K562 (cell line): ENCODE data around the gene METTL3. TPM values are rescaled to one million over a fixed set of nuclear protein-coding genes. Genes with fewer than 3 reads are reported as not detected.

ENCODE experiments used
- CREM ChIP-seq: IDR thresholded peaks from 2 replicates; pipeline ENCODE4 v1.6.1; 2014; ENCODE audit warnings: antibody characterized with exemption, low read depth
- ELF1 ChIP-seq: fragments of 200-800 bp; sonication (Bioruptor generic); IDR thresholded peaks from 2 replicates; pipeline ENCODE4 v1.6.1; 2016; ENCODE audit warnings: missing genetic modification characterization, missing compliant biosample characterization
- MAZ ChIP-seq, 2 experiments: fragments of 450-650 bp in 1 of 2; sonication (generic) in 1 of 2; formaldehyde crosslinking; IDR thresholded peaks in 1 of 2; conservative IDR thresholded peaks in 1 of 2; 2 replicates each; pipeline versions ENCODE4 v1.4.0 to v1.5.0; 2020; ENCODE audit warnings: mild to moderate bottlenecking in 1 of 2, missing genetic modification reagents in 1 of 2
- SREBF2 ChIP-seq: sonication (generic); formaldehyde crosslinking; IDR thresholded peaks from 2 replicates; pipeline ENCODE4 v1.4.0; 2020; ENCODE audit warnings: mild to moderate bottlenecking, missing genetic modification reagents
- SRF ChIP-seq, 2 experiments: fragments of 250-450, 450-650 bp in 1 of 2; sonication (Bioruptor Pico) in 1 of 2; sonication (generic) in 1 of 2; formaldehyde crosslinking; IDR thresholded peaks; 2 replicates each; pipeline versions ENCODE4 v1.5.0 to v1.5.1; 2020 to 2022; ENCODE audit warnings: mild to moderate bottlenecking in 1 of 2, missing genetic modification reagents in 1 of 2
- ZNF785 ChIP-seq: fragments of 250-450 bp; sonication (Bioruptor Pico); IDR thresholded peaks from 2 replicates; pipeline ENCODE4 v1.4.0; 2020; ENCODE audit warnings: mild to moderate bottlenecking
- polyA plus RNA-seq, 8 experiments: library from polyadenylated mRNA; depleted of rRNA in 4 of 8; stranded (reverse) in 5 of 8; unstranded in 3 of 8; fragments of >200 nt; fragmentation: Nextera tagmentation in 2 of 8; fragmentation: Illumina TruSeq in 1 of 8; extraction: Ambion mirVana in 2 of 8; extraction: Trizol in 1 of 8; gene quantifications; 2 replicates each; pipeline versions ENCODE4 v1.2.1 to v1.2.3, GENCODE V29; 2011 to 2014; ENCODE audit warnings: inconsistent platforms in 1 of 8, missing spikeins in 1 of 8
- total RNA-seq, 7 experiments: library from RNA; depleted of rRNA in 6 of 7; stranded (reverse); fragments of >200 nt in 6 of 7; fragmentation: Illumina TruSeq in 2 of 7; extraction: Trizol in 2 of 7; gene quantifications; 2 replicates each; pipeline versions ENCODE4 v1.2.1 to v1.2.3, GENCODE V29; 2011 to 2021; ENCODE audit warnings: low replicate concordance in 1 of 7
- TF ChIP-seq, protein P1 (sequence below), 3 experiments: fragments of 200-800 bp in 1 of 3; fragments of 250-450 bp in 1 of 3; fragments of 450-650 bp in 1 of 3; sonication (Bioruptor Pico) in 1 of 3; sonication (Bioruptor generic) in 1 of 3; formaldehyde crosslinking in 1 of 3; IDR thresholded peaks; 2 replicates each; pipeline versions ENCODE4 v1.6.1 to v1.8.0; 2016 to 2022; ENCODE audit warnings: mild to moderate bottlenecking in 2 of 3, missing genetic modification characterization in 2 of 3, missing compliant biosample characterization in 1 of 3, moderate library complexity in 1 of 3
- TF ChIP-seq, protein P2 (sequence below): fragments of 450-650 bp; IDR thresholded peaks from 2 replicates; pipeline ENCODE4 v1.6.1; 2017; ENCODE audit warnings: antibody characterized with exemption, mild to moderate bottlenecking
- TF ChIP-seq, protein P3 (sequence below): fragments of 250-450 bp; sonication (Bioruptor Pico); IDR thresholded peaks from 2 replicates; pipeline ENCODE4 v1.5.0; 2021
- TF ChIP-seq, protein P4 (sequence below): fragments of 450-650 bp; conservative IDR thresholded peaks from 2 replicates; pipeline ENCODE4 v1.6.1; 2016; ENCODE audit warnings: missing genetic modification characterization, low read depth, mild to moderate bottlenecking, control low read depth, missing compliant biosample characterization
- TF ChIP-seq, protein P5 (sequence below): fragments of 250-450 bp; sonication (Bioruptor Pico); IDR thresholded peaks from 2 replicates; pipeline ENCODE4 v1.5.0; 2021; ENCODE audit warnings: mild to moderate bottlenecking, borderline replicate concordance

METTL3 gene
- total and polyA plus RNA-seq, 9 of the 15 experiments (the other 6 are each of a cell fraction or from before 2014, with no cell fraction given), result 42.1 to 151 (median 65.7) TPM

DNA sequence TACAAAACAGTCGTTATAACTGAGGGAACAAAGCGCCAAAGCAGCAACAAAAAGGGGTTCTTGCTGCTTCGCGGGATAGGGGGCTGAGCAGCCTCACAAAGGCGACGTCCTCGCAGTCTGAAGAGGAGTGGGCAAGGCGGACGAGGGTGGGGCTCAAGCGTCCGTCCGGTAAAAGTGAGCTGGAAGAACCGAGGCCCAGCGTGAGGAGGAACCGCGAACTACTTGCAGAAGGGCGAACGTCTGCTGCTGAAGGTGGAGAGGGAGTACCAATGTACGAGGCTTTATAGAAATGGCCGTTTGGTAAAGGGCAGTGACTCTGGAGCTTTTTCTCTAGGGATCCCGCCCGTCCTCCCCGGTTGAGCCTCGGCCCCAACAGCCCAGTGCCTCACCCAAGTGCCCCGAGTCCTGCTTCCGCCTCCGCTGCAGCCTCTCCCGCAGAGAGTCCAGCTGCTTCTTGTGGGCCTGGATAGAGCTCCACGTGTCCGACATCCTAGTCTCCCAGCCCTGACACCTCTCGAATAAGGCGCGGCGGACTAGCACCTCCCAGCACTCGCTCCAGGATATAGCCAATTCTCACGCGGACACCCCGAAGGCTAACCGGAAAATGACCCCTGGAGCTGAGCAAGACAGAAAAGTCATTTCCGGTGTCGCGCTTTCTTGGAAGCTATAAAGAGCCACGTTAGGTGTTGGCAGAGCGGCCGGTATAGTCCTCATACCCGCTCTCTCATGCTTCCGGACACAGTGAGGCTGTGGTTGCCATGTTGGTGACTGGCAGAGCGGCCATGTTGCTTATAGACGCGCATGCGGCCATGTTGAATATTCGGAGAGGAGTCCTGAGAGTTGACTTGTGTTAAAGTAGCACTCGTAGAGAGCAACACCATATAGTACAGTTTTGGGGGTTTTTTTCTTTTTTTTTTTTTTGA is at the start of gene METTL3 (continued):
- TF ChIP-seq, protein P1, sequence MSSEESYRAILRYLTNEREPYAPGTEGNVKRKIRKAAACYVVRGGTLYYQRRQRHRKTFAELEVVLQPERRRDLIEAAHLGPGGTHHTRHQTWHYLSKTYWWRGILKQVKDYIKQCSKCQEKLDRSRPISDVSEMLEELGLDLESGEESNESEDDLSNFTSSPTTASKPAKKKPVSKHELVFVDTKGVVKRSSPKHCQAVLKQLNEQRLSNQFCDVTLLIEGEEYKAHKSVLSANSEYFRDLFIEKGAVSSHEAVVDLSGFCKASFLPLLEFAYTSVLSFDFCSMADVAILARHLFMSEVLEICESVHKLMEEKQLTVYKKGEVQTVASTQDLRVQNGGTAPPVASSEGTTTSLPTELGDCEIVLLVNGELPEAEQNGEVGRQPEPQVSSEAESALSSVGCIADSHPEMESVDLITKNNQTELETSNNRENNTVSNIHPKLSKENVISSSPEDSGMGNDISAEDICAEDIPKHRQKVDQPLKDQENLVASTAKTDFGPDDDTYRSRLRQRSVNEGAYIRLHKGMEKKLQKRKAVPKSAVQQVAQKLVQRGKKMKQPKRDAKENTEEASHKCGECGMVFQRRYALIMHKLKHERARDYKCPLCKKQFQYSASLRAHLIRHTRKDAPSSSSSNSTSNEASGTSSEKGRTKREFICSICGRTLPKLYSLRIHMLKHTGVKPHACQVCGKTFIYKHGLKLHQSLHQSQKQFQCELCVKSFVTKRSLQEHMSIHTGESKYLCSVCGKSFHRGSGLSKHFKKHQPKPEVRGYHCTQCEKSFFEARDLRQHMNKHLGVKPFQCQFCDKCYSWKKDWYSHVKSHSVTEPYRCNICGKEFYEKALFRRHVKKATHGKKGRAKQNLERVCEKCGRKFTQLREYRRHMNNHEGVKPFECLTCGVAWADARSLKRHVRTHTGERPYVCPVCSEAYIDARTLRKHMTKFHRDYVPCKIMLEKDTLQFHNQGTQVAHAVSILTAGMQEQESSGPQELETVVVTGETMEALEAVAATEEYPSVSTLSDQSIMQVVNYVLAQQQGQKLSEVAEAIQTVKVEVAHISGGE (CRISPR knock-in tag; IDR thresholded peaks at IDR 0.05), result peak; percentile 63 to 93 (median 68); a peak in 4 of 6 replicates
- TF ChIP-seq ELF1 (tag), result peak; percentile 86
- TF ChIP-seq, protein P2, sequence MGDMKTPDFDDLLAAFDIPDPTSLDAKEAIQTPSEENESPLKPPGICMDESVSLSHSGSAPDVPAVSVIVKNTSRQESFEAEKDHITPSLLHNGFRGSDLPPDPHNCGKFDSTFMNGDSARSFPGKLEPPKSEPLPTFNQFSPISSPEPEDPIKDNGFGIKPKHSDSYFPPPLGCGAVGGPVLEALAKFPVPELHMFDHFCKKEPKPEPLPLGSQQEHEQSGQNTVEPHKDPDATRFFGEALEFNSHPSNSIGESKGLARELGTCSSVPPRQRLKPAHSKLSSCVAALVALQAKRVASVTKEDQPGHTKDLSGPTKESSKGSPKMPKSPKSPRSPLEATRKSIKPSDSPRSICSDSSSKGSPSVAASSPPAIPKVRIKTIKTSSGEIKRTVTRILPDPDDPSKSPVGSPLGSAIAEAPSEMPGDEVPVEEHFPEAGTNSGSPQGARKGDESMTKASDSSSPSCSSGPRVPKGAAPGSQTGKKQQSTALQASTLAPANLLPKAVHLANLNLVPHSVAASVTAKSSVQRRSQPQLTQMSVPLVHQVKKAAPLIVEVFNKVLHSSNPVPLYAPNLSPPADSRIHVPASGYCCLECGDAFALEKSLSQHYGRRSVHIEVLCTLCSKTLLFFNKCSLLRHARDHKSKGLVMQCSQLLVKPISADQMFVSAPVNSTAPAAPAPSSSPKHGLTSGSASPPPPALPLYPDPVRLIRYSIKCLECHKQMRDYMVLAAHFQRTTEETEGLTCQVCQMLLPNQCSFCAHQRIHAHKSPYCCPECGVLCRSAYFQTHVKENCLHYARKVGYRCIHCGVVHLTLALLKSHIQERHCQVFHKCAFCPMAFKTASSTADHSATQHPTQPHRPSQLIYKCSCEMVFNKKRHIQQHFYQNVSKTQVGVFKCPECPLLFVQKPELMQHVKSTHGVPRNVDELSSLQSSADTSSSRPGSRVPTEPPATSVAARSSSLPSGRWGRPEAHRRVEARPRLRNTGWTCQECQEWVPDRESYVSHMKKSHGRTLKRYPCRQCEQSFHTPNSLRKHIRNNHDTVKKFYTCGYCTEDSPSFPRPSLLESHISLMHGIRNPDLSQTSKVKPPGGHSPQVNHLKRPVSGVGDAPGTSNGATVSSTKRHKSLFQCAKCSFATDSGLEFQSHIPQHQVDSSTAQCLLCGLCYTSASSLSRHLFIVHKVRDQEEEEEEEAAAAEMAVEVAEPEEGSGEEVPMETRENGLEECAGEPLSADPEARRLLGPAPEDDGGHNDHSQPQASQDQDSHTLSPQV, result peak; percentile 38
- 0 out of 4 replicates have a peak, but pooled peaks have one; percentile 37 to 46 for TF ChIP-seq MAZ (CRISPR knock-in tag; conservative IDR thresholded peaks at IDR 0.05 in 1 of 2, IDR thresholded peaks at IDR 0.05 in 1 of 2)
- TF ChIP-seq ZNF785, result no peak
- TF ChIP-seq, protein P3, sequence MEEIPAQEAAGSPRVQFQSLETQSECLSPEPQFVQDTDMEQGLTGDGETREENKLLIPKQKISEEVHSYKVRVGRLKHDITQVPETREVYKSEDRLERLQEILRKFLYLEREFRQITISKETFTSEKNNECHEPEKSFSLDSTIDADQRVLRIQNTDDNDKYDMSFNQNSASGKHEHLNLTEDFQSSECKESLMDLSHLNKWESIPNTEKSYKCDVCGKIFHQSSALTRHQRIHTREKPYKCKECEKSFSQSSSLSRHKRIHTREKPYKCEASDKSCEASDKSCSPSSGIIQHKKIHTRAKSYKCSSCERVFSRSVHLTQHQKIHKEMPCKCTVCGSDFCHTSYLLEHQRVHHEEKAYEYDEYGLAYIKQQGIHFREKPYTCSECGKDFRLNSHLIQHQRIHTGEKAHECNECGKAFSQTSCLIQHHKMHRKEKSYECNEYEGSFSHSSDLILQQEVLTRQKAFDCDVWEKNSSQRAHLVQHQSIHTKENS (CRISPR knock-in tag), result no peak
- TF ChIP-seq, protein P4, sequence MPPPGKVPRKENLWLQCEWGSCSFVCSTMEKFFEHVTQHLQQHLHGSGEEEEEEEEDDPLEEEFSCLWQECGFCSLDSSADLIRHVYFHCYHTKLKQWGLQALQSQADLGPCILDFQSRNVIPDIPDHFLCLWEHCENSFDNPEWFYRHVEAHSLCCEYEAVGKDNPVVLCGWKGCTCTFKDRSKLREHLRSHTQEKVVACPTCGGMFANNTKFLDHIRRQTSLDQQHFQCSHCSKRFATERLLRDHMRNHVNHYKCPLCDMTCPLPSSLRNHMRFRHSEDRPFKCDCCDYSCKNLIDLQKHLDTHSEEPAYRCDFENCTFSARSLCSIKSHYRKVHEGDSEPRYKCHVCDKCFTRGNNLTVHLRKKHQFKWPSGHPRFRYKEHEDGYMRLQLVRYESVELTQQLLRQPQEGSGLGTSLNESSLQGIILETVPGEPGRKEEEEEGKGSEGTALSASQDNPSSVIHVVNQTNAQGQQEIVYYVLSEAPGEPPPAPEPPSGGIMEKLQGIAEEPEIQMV (tag), result peak; percentile 52; the same call in 1 of the 2 replicates
- TF ChIP-seq CREM, result peak; percentile 92
- TF ChIP-seq, protein P5, sequence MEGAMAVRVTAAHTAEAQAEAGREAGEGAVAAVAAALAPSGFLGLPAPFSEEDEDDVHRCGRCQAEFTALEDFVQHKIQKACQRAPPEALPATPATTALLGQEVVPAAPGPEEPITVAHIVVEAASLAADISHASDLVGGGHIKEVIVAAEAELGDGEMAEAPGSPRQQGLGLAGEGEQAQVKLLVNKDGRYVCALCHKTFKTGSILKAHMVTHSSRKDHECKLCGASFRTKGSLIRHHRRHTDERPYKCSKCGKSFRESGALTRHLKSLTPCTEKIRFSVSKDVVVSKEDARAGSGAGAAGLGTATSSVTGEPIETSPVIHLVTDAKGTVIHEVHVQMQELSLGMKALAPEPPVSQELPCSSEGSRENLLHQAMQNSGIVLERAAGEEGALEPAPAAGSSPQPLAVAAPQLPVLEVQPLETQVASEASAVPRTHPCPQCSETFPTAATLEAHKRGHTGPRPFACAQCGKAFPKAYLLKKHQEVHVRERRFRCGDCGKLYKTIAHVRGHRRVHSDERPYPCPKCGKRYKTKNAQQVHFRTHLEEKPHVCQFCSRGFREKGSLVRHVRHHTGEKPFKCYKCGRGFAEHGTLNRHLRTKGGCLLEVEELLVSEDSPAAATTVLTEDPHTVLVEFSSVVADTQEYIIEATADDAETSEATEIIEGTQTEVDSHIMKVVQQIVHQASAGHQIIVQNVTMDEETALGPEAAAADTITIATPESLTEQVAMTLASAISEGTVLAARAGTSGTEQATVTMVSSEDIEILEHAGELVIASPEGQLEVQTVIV (CRISPR knock-in tag), result peak; percentile 93
- no peak for TF ChIP-seq SRF (CRISPR knock-in tag; IDR thresholded peaks at IDR 0.05)
- no peak for TF ChIP-seq SREBF2
